HG03196 (cell line): ENCODE results near the gene SOX6.
"Not testable (repeated sequence)": the region's sequence is repeated elsewhere in the genome, so short reads cannot be mapped to it uniquely, and the experiment has no call there.

Source experiments
- ATAC-seq: cut with Tn5 transposase; IDR thresholded peaks from one replicate; pipeline ENCODE4 v1.9.1; 2021; ENCODE audit not compliant: unreplicated experiment

Gene SOX6

GRCh38 chr11:16157327-16157726 lies 199.0 kb downstream of the SOX6 start:
- no peak for ATAC-seq

- no peak for ATAC-seq
Measured at GRCh38 chr11:16155448-16155847, 200.9 kb downstream of the SOX6 start.

DNA sequence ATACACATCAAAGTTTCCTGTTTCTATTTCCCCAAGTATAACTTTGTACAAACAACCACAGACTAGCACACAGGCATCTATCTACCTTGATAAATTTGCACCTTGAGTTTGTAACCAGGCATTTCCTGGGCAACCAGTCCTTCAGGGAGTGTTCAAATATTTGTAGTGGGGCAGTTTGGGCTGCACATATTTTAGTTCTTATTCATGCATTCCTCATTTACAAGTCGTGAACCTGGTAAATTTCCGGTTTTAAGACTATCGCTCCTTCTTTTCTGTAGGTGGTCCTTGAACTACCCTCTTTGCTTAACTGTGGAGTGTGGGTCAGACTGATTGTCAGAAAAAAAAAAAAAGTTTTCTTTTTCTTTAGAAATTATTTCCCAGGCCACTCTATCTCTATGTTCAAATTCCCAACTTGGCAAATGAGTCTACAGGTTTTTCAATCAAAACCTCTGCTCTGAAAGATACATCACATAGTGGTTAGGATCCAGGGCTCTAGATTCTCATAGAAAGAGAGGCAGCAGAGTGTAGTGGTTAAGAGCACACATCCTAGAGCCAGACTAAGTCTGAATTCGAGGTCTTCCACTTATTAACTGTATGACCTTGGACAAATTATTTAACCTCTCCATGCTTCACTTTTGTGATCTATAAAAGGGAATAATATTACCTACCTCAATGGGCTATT lies 201.5 kb downstream of the SOX6 start:
- ATAC-seq: no peak

GRCh38 chr11:16153951-16154350 lies 202.4 kb downstream of the SOX6 start:
- no peak for ATAC-seq

- no peak for ATAC-seq
Measured at GRCh38 chr11:16151138-16151537, 205.2 kb downstream of the SOX6 start.

GRCh38 chr11:16149476-16149875 lies 206.9 kb downstream of the SOX6 start:
- no peak for ATAC-seq

- ATAC-seq: no peak
Measured at GRCh38 chr11:16148301-16148931, 207.9 kb downstream of the SOX6 start.

- ATAC-seq: not testable (repeated sequence)
Measured at GRCh38 chr11:16146980-16147379, 209.4 kb downstream of the SOX6 start.

GRCh38 chr11:16141614-16142013 lies 214.7 kb downstream of the SOX6 start:
- ATAC-seq: not testable (repeated sequence)

DNA sequence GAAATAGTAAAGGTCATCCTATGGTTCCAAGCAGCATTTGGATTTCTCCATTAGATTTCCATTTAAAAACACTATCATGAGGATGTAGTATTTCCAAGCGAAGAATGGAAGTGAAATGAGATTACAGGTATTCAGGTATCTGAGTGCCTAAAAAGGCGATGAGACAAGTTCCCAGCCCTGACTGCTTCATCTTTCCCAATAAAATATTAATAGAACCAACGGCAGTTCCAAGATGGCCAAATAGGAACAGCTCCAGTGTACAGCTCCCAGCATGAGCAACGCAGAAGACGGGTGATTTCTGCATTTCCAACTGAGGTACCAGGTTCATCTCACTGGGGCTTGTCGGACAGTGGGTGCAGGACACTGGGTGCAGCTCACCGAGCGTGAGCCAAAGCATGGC lies 215.2 kb downstream of the SOX6 start:
- not testable (repeated sequence) for ATAC-seq

DNA sequence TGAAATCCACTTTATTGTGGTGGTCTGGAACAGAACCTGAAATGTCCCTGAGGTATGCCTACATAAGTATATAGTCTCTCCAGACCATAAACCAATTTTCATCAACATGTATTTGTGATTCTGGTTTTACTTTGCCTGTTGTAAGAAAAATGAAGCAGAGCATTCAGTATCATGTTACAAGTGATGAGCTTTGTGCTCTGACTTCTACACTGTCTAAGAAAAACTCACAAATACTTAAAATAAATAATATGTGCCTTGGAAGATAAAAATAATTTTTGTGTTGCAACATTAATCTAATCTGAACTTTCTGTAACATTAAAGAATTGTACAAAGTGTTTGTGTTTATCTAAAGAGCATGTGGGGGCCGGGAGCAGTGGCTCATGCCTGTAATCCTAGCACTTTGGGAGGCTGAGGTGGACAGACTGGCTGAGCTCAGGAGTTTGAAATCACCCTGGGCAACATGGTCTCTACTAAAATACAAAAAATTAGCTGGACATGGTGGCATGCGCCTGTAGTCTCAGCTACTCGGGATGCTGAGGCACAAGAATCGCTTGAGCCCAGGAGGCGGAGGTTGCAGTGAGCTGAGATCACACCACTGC lies 219.5 kb downstream of the SOX6 start:
- no peak for ATAC-seq

DNA sequence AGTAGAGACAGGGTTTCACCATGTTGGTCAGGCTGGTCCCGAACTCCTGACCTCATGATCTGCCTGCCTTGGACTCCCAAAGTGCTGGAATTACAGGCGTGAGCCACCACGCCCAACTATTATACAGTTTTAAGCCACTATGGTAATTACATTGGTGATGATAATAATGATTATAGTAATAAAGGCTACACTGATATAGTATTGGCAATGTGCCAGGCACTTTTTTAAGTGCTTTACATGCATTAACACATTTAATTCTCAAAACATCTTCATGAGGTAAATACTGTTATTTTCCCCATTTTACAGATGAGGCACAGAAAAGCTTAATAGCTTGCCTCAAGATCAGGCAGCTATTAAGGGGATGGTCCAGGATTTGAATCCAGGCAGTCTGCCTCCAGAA lies 222.5 kb downstream of the SOX6 start:
- no peak for ATAC-seq

GRCh38 chr11:16127732-16128131 lies 228.6 kb downstream of the SOX6 start:
- no peak for ATAC-seq

- no peak for ATAC-seq
Measured at GRCh38 chr11:16126362-16126761, 230.0 kb downstream of the SOX6 start.

DNA sequence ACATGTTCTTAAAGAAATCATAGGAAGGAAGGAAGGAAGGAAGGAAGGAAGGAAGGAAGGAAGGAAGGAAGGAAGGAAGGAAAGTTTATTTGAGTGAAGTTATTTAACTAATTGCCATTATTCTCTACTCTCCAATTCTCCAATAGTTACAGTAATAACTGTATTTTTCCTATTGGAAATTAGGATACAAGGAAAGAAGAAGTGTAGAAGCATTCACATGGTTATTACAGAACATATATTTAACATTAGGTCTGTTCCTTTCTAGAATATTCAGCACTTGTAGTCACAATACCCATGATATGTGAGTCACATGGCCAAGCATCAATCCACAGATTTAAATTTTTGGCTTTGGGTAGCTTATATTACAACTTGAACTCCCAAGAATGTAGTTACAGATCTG lies 230.6 kb downstream of the SOX6 start:
- no peak for ATAC-seq

DNA sequence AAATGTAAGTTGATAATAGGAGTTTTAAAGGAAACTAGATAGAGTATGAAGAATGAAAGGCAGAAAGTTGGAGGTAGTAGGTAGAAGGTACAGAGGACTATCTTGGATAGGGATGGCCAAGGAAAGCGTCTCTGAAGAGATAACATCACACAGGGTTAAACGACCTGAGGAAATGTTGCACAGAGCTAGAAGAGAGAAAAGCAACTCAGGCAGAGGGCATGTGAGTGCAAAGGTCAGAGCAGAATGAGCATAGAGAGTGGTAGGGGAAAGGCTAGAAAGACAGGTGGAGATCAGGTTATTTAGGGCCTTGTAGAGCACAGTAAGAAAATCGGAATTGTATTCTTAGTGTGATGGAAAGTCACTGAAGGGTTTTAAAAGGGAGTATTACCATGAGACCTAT lies 232.0 kb downstream of the SOX6 start:
- ATAC-seq: no peak

DNA sequence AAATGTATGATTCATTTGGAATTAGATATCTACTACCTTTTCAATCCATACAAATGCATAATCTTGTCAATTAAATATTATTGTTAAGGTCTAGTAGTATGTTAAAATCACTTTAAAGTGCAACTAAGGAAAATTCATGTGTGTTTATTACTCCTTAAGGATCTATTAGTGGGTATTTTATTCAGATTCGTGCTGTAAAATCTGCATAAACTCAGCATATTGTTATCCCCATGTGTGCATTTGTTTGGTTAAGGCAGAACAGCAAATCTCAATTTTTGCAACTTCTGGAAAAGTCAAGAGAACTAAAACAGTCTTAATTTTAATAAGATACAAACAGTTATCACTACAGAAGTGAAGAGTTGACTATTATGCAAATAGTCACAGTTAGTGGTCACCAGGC lies 234.5 kb downstream of the SOX6 start:
- no peak for ATAC-seq

- ATAC-seq: no peak
Measured at GRCh38 chr11:16120008-16120407, 236.3 kb downstream of the SOX6 start.

GRCh38 chr11:16117989-16118756 lies 238.2 kb downstream of the SOX6 start:
- ATAC-seq: no peak

GRCh38 chr11:16114978-16115871 lies 241.1 kb downstream of the SOX6 start:
- ATAC-seq: no peak

DNA sequence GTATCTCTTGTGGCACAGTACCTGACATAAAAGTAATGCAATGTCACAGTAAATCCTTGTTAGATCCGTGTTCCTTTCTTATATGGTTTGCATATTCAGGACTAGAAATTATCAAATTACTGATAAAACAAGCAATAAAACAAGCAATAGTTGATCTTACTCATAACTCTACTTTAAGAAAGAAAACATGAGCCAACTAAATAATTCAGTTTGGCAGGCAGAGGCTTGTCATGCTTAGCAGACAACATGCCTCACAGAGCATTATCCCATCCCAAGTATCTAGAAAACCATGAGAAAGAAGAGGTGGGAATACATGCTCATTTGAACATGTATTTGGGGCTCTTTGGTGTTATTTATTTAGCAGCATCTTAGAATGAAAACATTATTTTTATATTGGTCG lies 241.9 kb downstream of the SOX6 start:
- ATAC-seq: no peak
